WTC11 (cell line): ENCODE measurements around the gene LYST. TPM values are rescaled to one million over a fixed set of nuclear protein-coding genes. Genes with fewer than 3 reads are reported as not detected.

Experiments
- ATAC-seq: fragments of 200-7000 bp; cut with Tn5 transposase; 2 replicates; pipeline ENCODE4 v1.10.0; 2021; ENCODE audit warnings: mild to moderate bottlenecking, moderate library complexity
- CTCF ChIA-PET: fragments of 300-600 bp; sonication (Branson Sonifier 250); formaldehyde crosslinking; loops from one replicate; lab custom pipeline; 2021; ENCODE audit warnings: antibody characterized with exemption; lab: Charles Lee
- POLR2A ChIA-PET: fragments of 350-600 bp; sonication (Branson Sonifier 250); formaldehyde crosslinking; loops from one replicate; lab custom pipeline; 2021; ENCODE audit warnings: antibody characterized with exemption; lab: Charles Lee
- DNase-seq: peaks from one replicate; pipeline ENCODE4 v3.0.0; 2021; ENCODE audit warnings: low spot score
- H3K27ac Mint-ChIP-seq: 2 replicates; pipeline ENCODE4 v1.8.0; 2021; ENCODE audit warnings: mixed read lengths
- H3K27me3 Mint-ChIP-seq: 2 replicates; pipeline ENCODE4 v1.8.0; 2021; ENCODE audit warnings: low read depth, mild to moderate bottlenecking, moderate library complexity, mixed read lengths
- H3K36me3 Mint-ChIP-seq: 2 replicates; pipeline ENCODE4 v1.8.0; 2021; ENCODE audit warnings: mixed read lengths
- H3K4me1 Mint-ChIP-seq: 2 replicates; pipeline ENCODE4 v1.8.0; 2022; ENCODE audit warnings: mixed read lengths
- H3K4me3 Mint-ChIP-seq: 2 replicates; pipeline ENCODE4 v1.8.0; 2021; ENCODE audit warnings: mild to moderate bottlenecking, moderate library complexity, mixed read lengths
- H3K9me3 Mint-ChIP-seq: 2 replicates; pipeline ENCODE4 v1.8.0; 2021; ENCODE audit warnings: mixed read lengths
- ATF1 ChIP-seq: sonication (generic); formaldehyde crosslinking; IDR thresholded peaks from 2 replicates; pipeline ENCODE4 v1.8.1; 2023; ENCODE audit warnings: mild to moderate bottlenecking, moderate library complexity, missing genetic modification reagents
- CBFB ChIP-seq: sonication (generic); formaldehyde crosslinking; IDR thresholded peaks from 2 replicates; pipeline ENCODE4 v1.8.1; 2022; ENCODE audit warnings: mild to moderate bottlenecking, low read depth, missing genetic modification reagents
- CREB1 ChIP-seq: sonication (generic); formaldehyde crosslinking; IDR thresholded peaks from 2 replicates; pipeline ENCODE4 v1.8.0; 2023; ENCODE audit warnings: mild to moderate bottlenecking, missing genetic modification reagents
- CTCF ChIP-seq: fragments of 200-600 bp; IDR thresholded peaks from 2 replicates; pipeline ENCODE4 v1.8.0; 2022; ENCODE audit warnings: antibody characterized with exemption
- ESRRA ChIP-seq: sonication (generic); formaldehyde crosslinking; IDR thresholded peaks from 2 replicates; pipeline ENCODE4 v1.8.1; 2022; ENCODE audit warnings: mild to moderate bottlenecking, missing genetic modification reagents, borderline replicate concordance
- HMGA2 ChIP-seq: fragments of 250-450 bp; sonication (Bioruptor Pico); IDR thresholded peaks from 2 replicates; pipeline ENCODE4 v1.4.0; 2021; ENCODE audit warnings: mild to moderate bottlenecking, moderate library complexity
- IRF2 ChIP-seq: sonication (generic); formaldehyde crosslinking; IDR thresholded peaks from 2 replicates; pipeline ENCODE4 v1.8.0; 2022; ENCODE audit warnings: low read depth, missing genetic modification reagents, borderline replicate concordance
- JAZF1 ChIP-seq: fragments of 250-450 bp; sonication (Bioruptor Pico); IDR thresholded peaks from 2 replicates; pipeline ENCODE4 v1.9.0; 2021; ENCODE audit warnings: moderate library complexity, mild to moderate bottlenecking, inconsistent platforms
- JUN ChIP-seq: sonication (generic); formaldehyde crosslinking; IDR thresholded peaks from 2 replicates; pipeline ENCODE4 v1.8.0; 2023; ENCODE audit warnings: mild to moderate bottlenecking, missing genetic modification reagents
- MYBL2 ChIP-seq: sonication (generic); formaldehyde crosslinking; IDR thresholded peaks from 2 replicates; pipeline ENCODE4 v1.8.1; 2023; ENCODE audit warnings: mild to moderate bottlenecking, moderate library complexity, missing genetic modification reagents
- NFYB ChIP-seq: sonication (generic); formaldehyde crosslinking; conservative IDR thresholded peaks from 2 replicates; pipeline ENCODE4 v1.8.0; 2022; ENCODE audit warnings: low read depth, missing genetic modification reagents
- NR2C2 ChIP-seq: sonication (generic); formaldehyde crosslinking; IDR thresholded peaks from 2 replicates; pipeline ENCODE4 v1.8.0; 2022; ENCODE audit warnings: mild to moderate bottlenecking, missing genetic modification reagents
- RELA ChIP-seq: sonication (generic); formaldehyde crosslinking; IDR thresholded peaks from 2 replicates; pipeline ENCODE4 v1.8.1; 2022; ENCODE audit warnings: missing genetic modification reagents, mild to moderate bottlenecking, borderline replicate concordance
- SMAD4 ChIP-seq: sonication (generic); formaldehyde crosslinking; IDR thresholded peaks from 2 replicates; pipeline ENCODE4 v1.8.0; 2022; ENCODE audit warnings: mild to moderate bottlenecking, missing genetic modification reagents
- SP1 ChIP-seq: sonication (generic); formaldehyde crosslinking; conservative IDR thresholded peaks from 2 replicates; pipeline ENCODE4 v1.8.1; 2022; ENCODE audit warnings: missing genetic modification reagents
- TEAD1 ChIP-seq: sonication (generic); formaldehyde crosslinking; IDR thresholded peaks from 2 replicates; pipeline ENCODE4 v1.8.0; 2022; ENCODE audit warnings: mild to moderate bottlenecking, missing genetic modification reagents
- TEAD4 ChIP-seq: sonication (generic); formaldehyde crosslinking; IDR thresholded peaks from 2 replicates; pipeline ENCODE4 v1.8.0; 2022; ENCODE audit warnings: mild to moderate bottlenecking, missing genetic modification reagents
- TP53 ChIP-seq: sonication (generic); formaldehyde crosslinking; IDR thresholded peaks from 2 replicates; pipeline ENCODE4 v1.8.1; 2023; ENCODE audit warnings: mild to moderate bottlenecking, missing genetic modification reagents
- ZMAT4 ChIP-seq: fragments of 250-450 bp; sonication (Bioruptor Pico); IDR thresholded peaks from 2 replicates; pipeline ENCODE4 v1.9.0; 2021; ENCODE audit warnings: mild to moderate bottlenecking
- ZNF138 ChIP-seq: sonication (generic); formaldehyde crosslinking; conservative IDR thresholded peaks from 2 replicates; pipeline ENCODE4 v1.8.1; 2022; ENCODE audit warnings: mild to moderate bottlenecking, moderate library complexity, missing genetic modification reagents
- ZNF263 ChIP-seq: sonication (generic); formaldehyde crosslinking; IDR thresholded peaks from 2 replicates; pipeline ENCODE4 v1.8.1; 2022; ENCODE audit warnings: low read depth, mild to moderate bottlenecking, moderate library complexity, missing genetic modification reagents
- ZNF416 ChIP-seq: fragments of 250-450 bp; sonication (Bioruptor Pico); IDR thresholded peaks from 2 replicates; pipeline ENCODE4 v1.9.0; 2021; ENCODE audit warnings: mild to moderate bottlenecking, inconsistent platforms
- ZNF425 ChIP-seq: fragments of 250-450 bp; sonication (Bioruptor Pico); conservative IDR thresholded peaks from 2 replicates; pipeline ENCODE4 v1.9.0; 2021; ENCODE audit warnings: mild to moderate bottlenecking
- ZNF671 ChIP-seq: fragments of 250-450 bp; sonication (Bioruptor Pico); IDR thresholded peaks from 2 replicates; pipeline ENCODE4 v1.8.0; 2021; ENCODE audit warnings: mild to moderate bottlenecking
- ZSCAN18 ChIP-seq: fragments of 250-450 bp; sonication (Bioruptor Pico); IDR thresholded peaks from 2 replicates; pipeline ENCODE4 v2.1.2; 2022; ENCODE audit warnings: mild to moderate bottlenecking, moderate library complexity
- total RNA-seq: library from RNA; stranded (reverse); gene quantifications from 3 replicates; pipeline ENCODE4 v1.2.3, GENCODE V29; 2021
- TF ChIP-seq, protein P1 (sequence below): sonication (generic); formaldehyde crosslinking; IDR thresholded peaks from 2 replicates; pipeline ENCODE4 v1.8.0; 2023; ENCODE audit warnings: mild to moderate bottlenecking, missing genetic modification reagents
- TF ChIP-seq, protein P2 (sequence below): sonication (generic); formaldehyde crosslinking; IDR thresholded peaks from 2 replicates; pipeline ENCODE4 v1.8.1; 2023; ENCODE audit warnings: mild to moderate bottlenecking, missing genetic modification reagents

LYST gene
- total RNA-seq, 1 experiment from 2014 or later: 0.59 TPM

GRCh38 chr1:235722858-235723257 lies 143.8 kb downstream of the LYST start:
- Mint-ChIP-seq H3K4me3 (no peak overlapping the region), H3K27ac (no peak overlapping the region), H3K36me3 (no peaks in the 10 kb centered on the region), H3K27me3 (no peaks in the 10 kb centered on the region), H3K4me1 (peaks cover 4% of the 10 kb centered on the region; the same call in 1 of the 2 replicates), H3K9me3 (no peaks in the 10 kb centered on the region)
- TF ChIP-seq ATF1 (no peak), ESRRA (CRISPR knock-in tag) (no peak), HMGA2 (CRISPR knock-in tag) (no peak), NR2C2 (CRISPR knock-in tag) (no peak), MYBL2 (CRISPR knock-in tag) (no peak), CTCF (no peak), ZNF138 (CRISPR knock-in tag) (no peak), SMAD4 (CRISPR knock-in tag) (no peak), ZNF416 (CRISPR knock-in tag) (no peak), IRF2 (no peak), ZSCAN18 (no peak), ZNF671 (CRISPR knock-in tag) (no peak), CBFB (CRISPR knock-in tag) (no peak), ZMAT4 (CRISPR knock-in tag) (no peak)
- TF ChIP-seq, protein P1, sequence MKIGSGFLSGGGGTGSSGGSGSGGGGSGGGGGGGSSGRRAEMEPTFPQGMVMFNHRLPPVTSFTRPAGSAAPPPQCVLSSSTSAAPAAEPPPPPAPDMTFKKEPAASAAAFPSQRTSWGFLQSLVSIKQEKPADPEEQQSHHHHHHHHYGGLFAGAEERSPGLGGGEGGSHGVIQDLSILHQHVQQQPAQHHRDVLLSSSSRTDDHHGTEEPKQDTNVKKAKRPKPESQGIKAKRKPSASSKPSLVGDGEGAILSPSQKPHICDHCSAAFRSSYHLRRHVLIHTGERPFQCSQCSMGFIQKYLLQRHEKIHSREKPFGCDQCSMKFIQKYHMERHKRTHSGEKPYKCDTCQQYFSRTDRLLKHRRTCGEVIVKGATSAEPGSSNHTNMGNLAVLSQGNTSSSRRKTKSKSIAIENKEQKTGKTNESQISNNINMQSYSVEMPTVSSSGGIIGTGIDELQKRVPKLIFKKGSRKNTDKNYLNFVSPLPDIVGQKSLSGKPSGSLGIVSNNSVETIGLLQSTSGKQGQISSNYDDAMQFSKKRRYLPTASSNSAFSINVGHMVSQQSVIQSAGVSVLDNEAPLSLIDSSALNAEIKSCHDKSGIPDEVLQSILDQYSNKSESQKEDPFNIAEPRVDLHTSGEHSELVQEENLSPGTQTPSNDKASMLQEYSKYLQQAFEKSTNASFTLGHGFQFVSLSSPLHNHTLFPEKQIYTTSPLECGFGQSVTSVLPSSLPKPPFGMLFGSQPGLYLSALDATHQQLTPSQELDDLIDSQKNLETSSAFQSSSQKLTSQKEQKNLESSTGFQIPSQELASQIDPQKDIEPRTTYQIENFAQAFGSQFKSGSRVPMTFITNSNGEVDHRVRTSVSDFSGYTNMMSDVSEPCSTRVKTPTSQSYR (CRISPR knock-in tag): no peak
- CTCF ChIA-PET: no interaction called here
- POLR2A ChIA-PET: no interaction called here
- DNase-seq (no peak), ATAC-seq (no peak)

GRCh38 chr1:235721982-235722381 lies 144.7 kb downstream of the LYST start:
- no peaks in the 10 kb centered on the region for H3K36me3 Mint-ChIP-seq
- H3K27me3 Mint-ChIP-seq: no peaks in the 10 kb centered on the region
- ChIA-PET POLR2A (no interaction called here), CTCF (no interaction called here)
- no peaks in the 10 kb centered on the region for H3K9me3 Mint-ChIP-seq
- no peak overlapping the region for H3K4me3 Mint-ChIP-seq
- ATAC-seq (no peak), DNase-seq (no peak)
- H3K4me1 Mint-ChIP-seq: peaks cover 4% of the 10 kb centered on the region; the same call in 1 of the 2 replicates
- H3K27ac Mint-ChIP-seq: no peak overlapping the region
- TF ChIP-seq ZNF263 (CRISPR knock-in tag) (no peak), JAZF1 (CRISPR knock-in tag) (no peak), TEAD4 (no peak), MYBL2 (CRISPR knock-in tag) (no peak), TEAD1 (CRISPR knock-in tag) (no peak), NFYB (CRISPR knock-in tag) (no peak), CREB1 (CRISPR knock-in tag) (no peak), RELA (CRISPR knock-in tag) (no peak), ATF1 (no peak), SP1 (CRISPR knock-in tag) (no peak), ZNF416 (CRISPR knock-in tag) (no peak), ZNF425 (CRISPR knock-in tag) (no peak), JUN (no peak), TP53 (no peak)
- TF ChIP-seq, protein P2, sequence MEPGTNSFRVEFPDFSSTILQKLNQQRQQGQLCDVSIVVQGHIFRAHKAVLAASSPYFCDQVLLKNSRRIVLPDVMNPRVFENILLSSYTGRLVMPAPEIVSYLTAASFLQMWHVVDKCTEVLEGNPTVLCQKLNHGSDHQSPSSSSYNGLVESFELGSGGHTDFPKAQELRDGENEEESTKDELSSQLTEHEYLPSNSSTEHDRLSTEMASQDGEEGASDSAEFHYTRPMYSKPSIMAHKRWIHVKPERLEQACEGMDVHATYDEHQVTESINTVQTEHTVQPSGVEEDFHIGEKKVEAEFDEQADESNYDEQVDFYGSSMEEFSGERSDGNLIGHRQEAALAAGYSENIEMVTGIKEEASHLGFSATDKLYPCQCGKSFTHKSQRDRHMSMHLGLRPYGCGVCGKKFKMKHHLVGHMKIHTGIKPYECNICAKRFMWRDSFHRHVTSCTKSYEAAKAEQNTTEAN (CRISPR knock-in tag): no peak
